ENCODE results near the gene COL4A2. TPM values are rescaled to one million over a fixed set of nuclear protein-coding genes. Genes with fewer than 3 reads are reported as not detected.

The COL4A2 gene
- total RNA-seq, 1 experiment from 2014 or later = 1.6 TPM

DNA sequence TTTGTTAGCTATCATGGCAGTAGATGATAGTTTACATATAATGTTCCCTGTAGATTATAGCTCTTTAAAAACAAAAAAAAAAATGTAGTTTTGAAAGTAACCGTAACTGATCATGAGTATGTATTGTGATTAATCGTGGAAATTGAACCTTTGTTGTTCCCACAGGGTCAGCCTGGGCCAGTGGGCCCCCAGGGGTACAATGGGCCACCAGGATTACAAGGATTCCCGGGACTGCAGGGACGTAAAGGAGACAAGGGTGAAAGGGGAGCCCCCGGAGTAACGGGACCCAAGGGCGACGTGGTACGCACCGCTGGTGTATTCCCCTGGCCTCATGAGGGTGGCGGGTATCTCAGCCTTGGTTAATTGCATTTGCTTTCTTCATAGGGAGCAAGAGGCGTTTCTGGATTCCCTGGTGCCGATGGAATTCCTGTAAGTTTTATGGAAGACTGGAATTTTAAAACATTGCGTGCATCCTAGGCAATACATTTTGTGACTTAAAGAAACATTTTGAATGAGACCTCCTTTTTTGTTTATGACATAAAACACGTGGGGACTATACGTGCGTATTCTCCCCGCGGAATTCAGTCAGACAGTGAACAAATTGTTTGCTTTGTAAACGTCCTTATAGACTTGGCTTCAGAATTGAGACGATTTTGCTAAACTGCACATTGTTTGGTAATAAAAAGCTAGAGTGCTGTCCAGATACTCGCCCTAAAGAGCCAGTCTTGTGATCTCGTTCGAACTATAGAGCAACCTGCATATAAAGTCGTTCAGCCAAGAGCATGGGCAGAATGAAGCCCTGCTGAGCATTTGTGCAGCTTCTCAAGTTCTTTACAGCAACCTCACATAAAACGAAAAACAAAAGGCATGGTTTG lies 117.7 kb downstream of the COL4A2 start (continued):
- no peak for TF ChIP-seq CTCF (IDR thresholded peaks at IDR 0.05 in 2 of 3, conservative IDR thresholded peaks at IDR 0.05 in 1 of 3; ENCODE audit: borderline replicate concordance in 1 of 3, insufficient read depth in 1 of 3, low read depth in 2 of 3, low read length in 2 of 3)
- TF ChIP-seq FOSL1 (IDR thresholded peaks at IDR 0.05; ENCODE audit: low read depth) = no peak
- TF ChIP-seq CBX3 (IDR thresholded peaks at IDR 0.05; ENCODE audit: low read depth) = no peak
- no peak for TF ChIP-seq REST (IDR thresholded peaks at IDR 0.05; ENCODE audit: low read depth)
- no peak for TF ChIP-seq SIN3A (IDR thresholded peaks at IDR 0.05; ENCODE audit: low read depth)
- TF ChIP-seq TCF7L2 (IDR thresholded peaks at IDR 0.05; ENCODE audit: borderline replicate concordance, extremely low read depth, insufficient read depth, insufficient read length) = no peak
- TF ChIP-seq MAX (IDR thresholded peaks at IDR 0.05) = no peak
- TF ChIP-seq ZNF274 (IDR thresholded peaks at IDR 0.05; ENCODE audit: low read depth, low read length) = no peak
